RPMI7951 (cell line): ENCODE measurements around the gene PACSIN2. TPM values are rescaled to one million over a fixed set of nuclear protein-coding genes. Genes with fewer than 3 reads are reported as not detected.
"Not testable (repeated sequence)": the region's sequence is repeated elsewhere in the genome, so short reads cannot be mapped to it uniquely, and the experiment has no call there.

ENCODE experiments used
- DNase-seq: peaks from one replicate; pipeline ENCODE4 v3.0.0-alpha.2; 2012; ENCODE audit warnings: low read depth
- total RNA-seq: library from RNA; depleted of rRNA; stranded (reverse); fragments of >200 nt; shearing (Covaris generic); gene quantifications from 2 replicates; pipeline ENCODE4 v1.2.3, GENCODE V29; 2014

PACSIN2 gene
- total RNA-seq, 1 experiment from 2014 or later: 26.6 TPM

DNA sequence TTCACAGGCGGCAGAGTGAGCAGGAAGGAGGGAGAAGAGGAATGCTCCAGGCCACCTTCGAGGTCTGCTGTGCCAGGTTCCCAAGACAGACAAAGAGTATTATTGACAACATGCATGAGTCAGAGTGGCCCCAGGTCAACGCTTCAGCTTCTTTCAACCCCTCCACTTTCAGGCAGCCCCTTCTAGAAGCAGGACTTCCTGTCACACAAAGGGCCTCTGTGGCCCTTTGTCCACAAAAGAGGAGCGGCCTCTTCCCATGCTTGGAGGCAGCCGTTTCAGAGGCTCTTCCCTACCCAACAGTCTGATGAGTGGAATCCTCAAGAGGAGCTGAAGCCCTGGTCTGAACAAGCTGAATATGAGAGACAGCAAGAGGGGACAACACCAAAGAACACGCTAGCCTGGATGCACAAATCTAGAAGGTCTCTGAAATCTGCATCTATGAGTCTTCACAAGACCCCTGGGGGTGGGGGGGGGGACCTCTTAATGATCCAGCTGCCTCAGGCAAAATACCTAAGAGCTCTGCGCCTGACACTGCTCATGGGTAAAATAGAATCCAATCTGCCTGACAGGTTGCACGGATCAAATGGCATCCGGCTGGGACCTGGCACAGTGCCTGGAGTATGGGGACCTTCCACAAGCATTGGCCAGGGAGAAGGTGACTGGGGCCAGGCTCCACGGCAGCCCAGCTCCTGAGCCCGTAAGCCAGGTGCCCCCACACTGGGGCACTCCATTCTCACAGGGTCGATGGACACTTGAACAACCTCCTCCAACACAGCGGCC lies 67.5 kb downstream of the PACSIN2 start:
- peak; percentile 82 for DNase-seq

DNA sequence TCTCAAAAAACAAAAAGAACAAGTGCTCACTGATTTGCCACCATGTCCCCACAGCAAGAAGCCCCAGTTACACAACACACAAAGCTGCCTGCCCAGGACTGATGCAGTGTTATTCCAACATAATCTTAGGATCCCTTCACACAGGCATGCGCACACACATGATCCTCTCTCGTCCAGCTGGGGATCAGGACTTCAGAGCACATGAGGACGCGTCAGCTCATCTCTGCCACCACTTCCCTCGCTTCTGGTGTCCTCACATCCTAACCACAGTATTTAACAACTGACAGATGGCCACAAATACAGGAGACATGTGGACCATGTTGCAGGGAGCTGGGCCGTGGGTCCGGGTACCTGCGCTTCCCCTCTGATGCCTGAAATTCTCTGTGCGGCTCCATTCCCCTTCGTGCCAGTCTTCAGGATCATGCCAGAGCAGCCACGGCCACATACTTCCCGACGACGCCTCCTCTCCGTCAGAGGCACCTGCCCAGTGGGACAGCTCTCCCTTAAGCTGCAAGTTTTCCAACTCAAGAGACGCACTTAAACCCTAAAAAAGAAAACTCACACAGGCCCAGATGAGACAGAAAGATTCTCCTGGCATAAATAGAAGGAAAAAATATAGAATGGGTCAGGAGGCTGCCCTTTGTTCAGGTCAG lies 68.3 kb downstream of the PACSIN2 start:
- DNase-seq: peak; percentile 42

DNA sequence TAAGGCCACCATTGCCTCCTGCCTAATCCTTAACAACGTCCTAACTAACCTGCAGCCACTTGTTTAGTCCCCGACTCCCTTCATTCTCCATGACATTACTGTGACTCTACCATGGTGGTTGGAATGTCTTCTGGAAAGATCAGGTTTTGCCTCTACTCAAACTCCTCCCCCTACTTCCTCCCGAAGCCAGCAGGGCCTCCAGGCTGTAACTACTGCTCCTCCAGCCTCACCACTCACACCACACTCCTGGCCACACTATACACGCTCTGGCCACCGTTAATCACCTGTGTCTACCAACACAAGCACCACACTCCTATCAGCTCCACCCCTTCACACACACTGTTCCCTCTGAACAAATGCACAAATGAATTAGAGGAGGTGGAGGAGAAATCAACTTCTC lies 69.2 kb downstream of the PACSIN2 start:
- peak; percentile 18 for DNase-seq

DNA sequence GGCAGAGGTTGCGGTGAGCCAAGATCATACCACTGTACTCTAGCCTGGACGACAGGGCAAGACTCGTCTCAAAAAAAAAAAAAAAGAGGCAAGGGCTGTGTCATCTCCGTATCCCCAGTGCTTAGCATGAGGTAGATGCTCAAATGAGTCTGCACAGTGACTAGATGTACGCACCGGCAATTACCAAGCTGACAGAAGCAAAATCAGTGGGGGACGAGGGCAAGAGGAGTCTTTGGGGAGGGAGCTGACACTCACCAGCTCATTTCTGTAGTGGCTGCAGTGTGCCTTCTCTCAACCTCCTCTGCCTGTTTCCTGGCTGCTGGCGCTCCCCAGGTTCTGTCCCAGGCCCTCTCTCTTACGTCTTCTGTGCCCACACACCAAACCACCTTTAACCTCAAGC lies 69.9 kb downstream of the PACSIN2 start:
- no peak for DNase-seq

DNA sequence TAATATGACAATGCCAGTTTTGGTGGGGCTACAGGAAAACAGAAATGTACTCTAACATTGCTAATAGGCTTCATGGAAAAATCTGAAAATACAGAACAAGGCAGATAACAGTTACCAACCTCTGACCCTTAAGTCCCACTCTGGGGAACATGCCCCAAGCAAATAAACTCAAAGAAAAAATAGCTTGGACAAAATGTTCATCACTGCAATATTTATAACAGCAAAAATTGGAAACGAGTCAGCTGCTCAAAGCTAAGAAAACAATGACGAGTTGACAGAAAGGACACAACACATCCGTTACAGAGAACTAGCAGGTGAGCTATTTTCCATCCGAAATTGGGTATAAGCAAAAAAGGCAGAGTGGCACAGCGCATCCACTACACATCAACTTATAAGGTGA lies 70.5 kb downstream of the PACSIN2 start:
- DNase-seq: no peak

DNA sequence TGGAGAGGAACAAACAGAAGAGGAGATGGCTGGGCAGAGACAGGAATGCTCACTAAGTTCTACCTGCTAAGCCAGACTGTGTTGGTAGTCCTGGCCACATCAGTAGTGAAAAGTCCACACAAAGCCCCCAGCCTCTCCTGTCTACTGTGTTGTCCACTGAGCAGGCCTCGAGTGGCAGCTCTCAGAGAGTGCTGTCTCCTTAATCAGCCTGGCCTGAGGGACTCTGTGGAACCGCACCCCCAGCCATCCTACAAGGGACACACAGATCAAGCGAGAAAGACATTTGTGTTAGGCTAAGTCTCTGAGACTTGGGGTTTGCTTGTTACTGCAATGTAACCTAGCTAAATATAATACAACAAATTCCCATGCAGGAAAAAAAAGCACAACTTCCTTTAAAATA lies 71.0 kb downstream of the PACSIN2 start:
- DNase-seq: no peak

DNA sequence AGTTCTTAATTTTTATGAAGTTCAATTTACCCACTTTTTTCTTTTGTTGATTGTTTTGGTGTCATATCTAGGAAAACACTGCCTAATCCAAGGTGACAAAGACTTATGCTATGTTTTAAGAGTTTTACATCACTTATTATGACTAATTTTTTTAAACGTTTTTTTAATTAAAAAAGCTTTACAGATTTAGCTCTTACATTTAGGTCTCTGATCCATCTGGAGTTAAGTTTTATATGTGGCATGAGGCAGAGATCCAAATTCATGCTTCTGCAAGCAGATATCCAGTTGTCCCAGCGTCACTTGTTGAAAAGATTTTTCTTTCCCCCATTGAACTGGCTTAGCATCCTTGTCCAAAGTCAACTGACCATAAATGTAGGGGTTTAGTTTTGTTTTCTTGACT lies 72.6 kb downstream of the PACSIN2 start:
- no peak for DNase-seq

DNA sequence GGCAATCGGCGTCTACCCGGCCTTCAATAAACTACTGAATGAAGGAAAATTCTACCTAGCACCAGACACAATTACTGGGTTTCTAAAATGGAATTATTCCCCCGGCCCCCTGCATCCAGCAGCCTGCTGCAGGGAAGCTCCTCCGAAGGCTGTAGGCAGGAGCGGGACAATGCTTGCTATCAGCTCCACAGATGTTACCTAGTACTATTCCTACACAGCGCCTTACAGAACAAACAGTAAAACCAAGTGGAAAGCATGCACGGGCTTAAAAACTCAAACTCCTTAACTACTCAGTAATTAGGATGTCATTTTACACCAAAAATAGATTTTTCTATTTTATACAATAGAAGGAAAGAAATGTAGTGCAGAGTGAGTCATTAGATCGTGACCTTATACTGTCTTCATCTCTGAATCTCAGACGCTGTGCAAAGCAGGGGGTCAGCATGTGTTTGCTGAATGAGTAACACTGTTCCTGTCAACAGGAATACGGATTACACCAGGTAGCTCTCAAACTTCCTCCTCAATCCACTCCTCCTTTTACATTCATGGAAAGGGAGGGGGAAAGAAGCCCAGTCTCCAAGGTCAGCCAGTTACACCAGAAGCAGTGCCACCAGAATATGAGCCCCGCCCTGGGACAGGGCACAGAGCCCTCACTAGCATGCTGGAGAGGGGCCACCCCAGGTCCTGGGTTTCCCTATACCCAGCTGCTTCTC lies 74.9 kb downstream of the PACSIN2 start:
- peak; percentile 75 for DNase-seq

DNA sequence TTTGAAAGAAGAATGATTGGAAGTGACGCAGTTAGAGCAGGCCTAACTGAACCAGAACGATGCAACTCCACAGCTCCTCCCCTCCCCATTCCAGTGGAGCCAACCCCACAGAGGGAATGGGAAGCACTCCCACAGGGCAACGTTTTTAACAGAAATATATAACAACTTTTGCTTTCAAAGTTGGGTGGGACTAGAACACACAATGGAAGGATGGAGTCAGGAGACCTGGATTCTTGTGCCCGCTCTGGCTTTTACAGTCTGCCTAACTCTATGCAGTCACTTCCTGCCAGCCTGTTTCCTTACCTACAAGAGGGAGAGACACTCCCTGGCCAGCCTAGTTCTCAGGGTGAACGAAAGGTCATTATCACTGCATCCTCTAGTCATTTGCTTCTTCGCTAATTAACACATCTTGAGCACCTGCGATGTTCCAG lies 75.5 kb downstream of the PACSIN2 start:
- DNase-seq: no peak

DNA sequence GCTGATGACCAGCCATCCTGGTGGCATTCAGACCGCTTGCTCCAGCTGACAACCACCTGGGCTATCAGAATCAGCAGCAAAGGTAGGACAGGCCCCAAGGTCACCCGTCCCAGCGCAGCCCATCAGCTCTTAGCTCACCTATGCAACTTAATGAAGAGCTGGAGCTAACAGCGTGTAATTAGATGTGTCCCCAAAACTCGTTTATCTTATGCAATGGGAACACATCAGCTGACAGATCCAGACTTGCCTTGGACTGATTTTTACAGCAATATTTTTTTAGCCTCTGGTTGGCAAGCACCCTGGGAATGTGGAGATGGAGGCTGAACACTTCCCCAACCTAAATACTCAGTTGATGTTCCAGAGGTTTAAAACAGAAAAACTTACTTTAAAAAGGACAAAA lies 76.0 kb downstream of the PACSIN2 start:
- no peak for DNase-seq

DNA sequence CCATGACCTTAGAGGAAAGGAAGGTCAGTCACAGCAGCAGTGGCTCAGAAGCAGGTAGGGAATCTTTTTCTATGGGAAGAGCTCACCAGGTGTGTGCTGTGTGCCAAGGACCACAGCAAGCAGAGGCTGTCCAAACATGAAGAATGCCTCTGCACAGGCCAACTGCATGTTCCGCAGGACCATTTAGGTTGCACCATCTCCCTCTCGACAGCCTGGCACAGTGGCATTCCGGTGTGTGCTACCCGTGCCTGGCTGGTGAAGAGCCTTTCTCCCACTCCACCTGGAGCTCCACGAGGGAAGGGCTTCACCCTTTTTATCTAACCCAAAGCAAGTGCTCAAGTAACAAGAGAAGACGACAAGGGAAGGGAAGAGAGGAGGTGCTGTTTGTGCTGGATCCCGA lies 76.5 kb downstream of the PACSIN2 start:
- DNase-seq: no peak

DNA sequence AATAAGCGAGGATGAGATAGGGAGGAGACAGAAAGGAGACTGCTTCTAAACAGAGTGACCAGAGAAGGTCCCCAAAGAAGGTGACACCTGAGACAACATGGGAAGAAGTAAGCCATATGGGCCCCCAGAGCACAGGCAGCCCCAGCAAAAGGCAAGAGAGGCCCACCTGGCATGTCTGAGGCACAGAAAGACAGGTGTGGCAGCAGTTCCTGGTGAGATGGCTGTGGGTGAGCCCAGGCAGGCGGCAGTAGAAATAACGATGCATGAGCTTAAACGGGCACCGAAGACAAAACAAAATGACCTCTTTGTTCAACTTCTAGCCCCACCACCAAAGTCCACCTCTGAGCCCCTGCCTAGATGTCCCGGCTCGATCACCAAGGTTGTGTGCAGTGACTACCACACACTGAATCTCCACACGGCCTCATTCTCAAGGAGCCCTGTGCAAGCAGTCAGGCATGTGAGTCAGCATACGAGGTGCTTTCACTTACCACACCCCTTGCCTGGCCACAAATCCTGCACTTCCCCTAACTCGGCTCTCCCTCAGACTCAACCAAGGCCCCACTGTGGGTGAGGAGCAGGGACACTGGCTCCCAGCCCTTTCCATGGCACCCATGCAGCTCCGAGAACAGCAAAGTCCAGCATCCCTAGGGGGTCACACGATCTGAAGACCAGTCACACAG lies 77.6 kb downstream of the PACSIN2 start:
- peak; percentile 78 for DNase-seq

DNA sequence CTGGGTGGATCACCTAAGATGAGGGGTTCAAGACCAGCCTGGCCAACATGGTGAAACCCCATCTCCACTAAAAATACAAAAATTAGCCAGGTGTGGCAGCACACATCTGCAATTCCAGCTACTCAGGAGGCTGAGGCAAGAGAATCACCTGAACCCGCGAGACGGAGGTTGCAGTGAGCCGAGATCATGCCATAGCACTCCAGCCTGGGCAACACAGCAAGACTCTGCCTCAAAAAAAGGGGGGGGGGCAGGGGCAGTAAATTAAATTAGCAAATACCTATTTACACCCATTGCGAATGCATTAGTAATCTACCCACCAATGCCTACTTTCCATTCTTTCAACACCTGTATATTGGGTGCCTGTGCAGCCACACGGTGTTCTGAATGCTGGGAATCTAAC lies 78.3 kb downstream of the PACSIN2 start:
- DNase-seq: not testable (repeated sequence)

DNA sequence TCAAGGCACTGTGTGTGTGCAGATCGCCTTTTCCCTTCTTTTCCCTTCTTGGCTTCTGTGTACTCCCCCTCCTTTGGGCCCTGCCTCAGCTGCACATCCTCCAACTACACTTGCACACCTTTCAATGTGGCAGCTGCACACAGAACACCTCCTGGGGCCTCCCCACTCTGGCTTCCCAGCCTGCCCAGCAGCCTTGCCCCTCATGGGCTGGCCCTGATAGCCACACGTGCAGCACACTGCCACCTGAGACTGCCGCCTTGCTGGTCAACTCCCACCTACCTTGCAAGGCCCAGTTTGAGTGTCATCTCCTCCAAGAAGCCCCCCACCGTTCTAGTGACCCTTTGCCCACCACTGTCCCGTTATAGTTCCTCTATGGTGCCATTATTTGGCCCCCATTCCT lies 80.6 kb downstream of the PACSIN2 start:
- no peak for DNase-seq

DNA sequence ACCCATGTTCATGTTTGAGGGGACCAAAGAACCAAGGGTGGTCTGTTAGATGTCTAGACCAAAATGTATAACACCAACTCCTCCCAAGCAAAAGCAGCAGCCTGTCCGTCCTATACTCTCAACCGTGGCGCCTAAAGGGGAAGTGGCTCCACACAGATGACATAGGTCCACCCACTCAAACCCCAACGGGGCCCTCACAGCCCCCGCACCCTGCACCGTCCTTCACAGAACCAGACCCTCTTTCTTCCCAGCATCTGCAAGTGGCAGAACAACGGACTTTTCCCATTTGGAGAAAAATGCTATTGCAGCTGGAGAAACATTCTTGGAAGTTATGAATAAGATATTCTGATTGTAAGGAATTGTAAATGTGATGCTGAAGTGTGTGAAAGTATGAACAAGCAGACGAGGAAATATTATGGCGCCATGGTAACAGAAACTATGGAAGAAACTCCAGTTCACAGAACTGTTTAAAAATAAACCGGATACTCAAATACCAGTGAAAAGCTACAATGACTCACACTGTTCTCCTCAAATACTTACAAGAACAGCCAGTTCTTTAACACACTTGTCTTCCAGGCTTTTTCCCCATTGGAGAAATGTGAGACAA lies 81.4 kb downstream of the PACSIN2 start:
- peak; percentile 88 for DNase-seq

DNA sequence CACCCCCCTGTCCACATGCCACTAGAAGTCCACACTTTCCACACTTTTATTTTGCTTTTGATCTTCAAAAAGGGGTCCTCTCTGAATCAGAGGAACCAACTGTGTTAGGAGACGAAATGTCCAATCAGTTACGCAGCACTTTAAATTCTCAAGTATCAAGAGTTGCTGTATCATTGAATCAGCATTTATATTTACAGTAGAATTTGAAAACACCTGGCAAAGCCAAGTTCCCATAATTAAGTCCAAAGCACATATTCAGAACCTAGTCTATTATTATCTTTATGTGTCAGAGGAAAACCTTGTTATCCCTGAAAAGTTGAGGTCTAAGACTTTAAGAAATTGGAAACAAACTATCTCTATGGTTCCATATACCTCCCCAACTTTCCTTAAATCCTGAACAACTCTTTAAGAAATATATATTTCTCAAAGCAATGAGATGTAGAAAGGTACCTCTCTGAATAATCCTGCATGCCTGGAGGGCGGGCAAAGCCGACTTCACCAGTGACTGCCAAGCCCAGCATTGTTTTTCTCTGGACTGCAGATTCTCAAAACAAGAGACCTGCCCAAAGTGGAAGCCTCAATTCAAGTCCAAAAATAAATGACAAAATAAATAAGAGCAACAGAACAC lies 82.0 kb downstream of the PACSIN2 start:
- DNase-seq: no peak

DNA sequence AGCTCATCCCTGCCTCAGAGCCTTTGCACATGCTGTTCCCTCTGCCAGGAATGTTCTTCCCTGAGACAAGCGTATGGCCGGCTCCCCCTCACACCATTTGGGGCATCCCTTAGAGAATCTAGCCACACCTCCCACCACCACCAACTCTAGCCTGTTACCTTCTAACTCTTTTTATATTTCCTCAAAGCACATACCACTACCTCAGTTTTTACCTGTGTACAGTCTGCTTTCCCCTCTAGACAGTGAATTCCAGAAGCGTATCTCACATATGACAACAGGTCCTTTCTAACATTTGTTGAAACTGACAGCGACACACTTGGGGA lies 82.8 kb downstream of the PACSIN2 start:
- no peak for DNase-seq

DNA sequence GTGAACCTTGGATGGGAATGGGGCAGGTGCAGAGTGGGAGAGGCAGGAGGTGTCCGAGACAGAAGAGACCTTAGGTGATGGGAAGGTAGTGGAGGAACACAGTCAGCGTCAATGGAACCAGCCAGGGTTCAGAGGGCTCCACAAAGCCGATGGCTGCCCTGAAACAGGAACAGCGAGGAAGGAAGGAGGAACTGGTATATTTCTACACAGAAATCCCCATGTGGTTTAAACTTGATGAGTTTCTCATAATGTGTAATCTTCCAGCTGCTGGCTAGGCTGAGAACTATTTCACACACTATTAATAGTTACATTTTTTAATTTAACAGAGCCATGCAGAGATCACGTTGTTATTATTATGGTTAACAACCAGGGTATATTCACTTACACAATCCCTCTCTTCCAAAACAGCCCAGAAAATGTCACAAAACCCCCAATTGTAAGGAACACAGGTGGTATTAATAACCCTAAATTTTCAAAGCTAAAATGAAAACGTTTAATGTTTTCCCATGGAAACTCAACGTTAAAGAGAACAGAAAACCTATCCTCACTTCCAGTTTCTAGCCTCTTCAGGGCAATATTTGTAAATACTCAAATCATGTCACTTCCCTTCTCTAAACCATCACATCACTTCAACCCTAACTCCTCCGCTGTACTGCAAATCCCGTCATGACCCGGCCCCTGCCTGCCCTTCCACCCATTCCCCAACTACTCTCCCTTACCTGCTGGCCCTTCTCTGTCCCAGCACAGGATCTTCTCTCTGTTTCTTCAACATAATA lies 83.3 kb downstream of the PACSIN2 start:
- no peak for DNase-seq

DNA sequence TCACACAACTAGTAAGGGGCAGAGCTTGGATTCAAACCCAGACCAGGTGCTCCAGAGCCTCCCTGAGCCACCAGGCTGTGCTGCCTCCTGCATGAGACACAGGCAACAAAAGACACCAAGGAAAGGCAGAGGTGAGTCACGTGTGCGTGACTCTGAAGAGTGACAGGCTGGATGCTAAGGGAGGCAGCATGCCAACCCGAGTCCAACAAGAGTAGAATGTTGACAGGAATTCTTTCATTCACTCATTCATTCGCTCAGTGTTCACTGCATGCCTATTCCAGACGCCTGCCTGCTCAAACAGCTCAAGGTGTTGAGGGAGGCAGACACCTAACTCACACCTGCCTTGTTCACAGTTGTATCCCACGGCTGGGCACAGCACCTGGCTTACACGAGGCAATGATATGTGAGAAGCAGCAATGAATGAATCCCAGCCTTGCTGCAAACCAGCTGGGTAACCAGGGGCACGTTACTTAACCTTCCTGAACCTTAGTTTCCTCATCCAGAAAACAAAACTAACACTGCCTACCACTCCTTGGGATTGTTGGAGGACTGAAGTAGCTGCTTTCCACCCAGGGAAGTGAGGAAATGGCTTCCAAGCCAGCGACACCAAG lies 84.0 kb downstream of the PACSIN2 start:
- peak; percentile 48 for DNase-seq

DNA sequence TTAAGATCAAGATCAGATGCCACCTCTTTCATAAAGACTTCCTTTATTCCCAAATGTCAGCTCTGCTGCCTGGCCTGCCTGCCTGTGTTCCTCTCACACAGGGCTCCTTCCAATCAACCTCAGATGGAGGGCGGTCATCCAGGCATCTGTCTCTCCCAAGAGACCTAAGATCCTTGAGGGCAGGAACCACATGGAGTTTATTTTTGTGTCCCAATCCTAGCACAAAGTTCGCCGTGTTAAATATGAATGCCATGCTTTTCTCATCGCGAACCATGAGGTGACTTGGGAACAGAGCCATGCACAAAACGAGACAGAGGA lies 85.2 kb downstream of the PACSIN2 start:
- DNase-seq: no peak
